IMR-90 (cell line): ENCODE data around the gene CACNA1I. TPM values are rescaled to one million over a fixed set of nuclear protein-coding genes. Genes with fewer than 3 reads are reported as not detected.

Experiments
- ATAC-seq: fragments of 200-7000 bp; cut with Tn5 transposase; 2 replicates; pipeline ENCODE4 v1.9.1; 2020; ENCODE audit warnings: low read depth, mild to moderate bottlenecking, moderate library complexity
- BruUV-seq: library from RNA; stranded (reverse); fragments of 400-500 nt; replicated peaks from 2 replicates; lab custom pipeline; 2021; lab: Mats Ljungman, UMichigan
- CTCF ChIA-PET: fragments of 300-600 bp; formaldehyde crosslinking; extraction: SDS; loops from one replicate; lab custom pipeline; 2021; ENCODE audit warnings: antibody characterized with exemption; lab: Yijun Ruan, JAX
- POLR2A ChIA-PET: fragments of 300-600 bp; sonication (Branson Sonifier 250); formaldehyde crosslinking; loops from one replicate; lab custom pipeline; 2022; ENCODE audit warnings: antibody characterized with exemption; ENCODE audit not compliant: unreplicated experiment; lab: Charles Lee
- DNase-seq: peaks from one replicate; pipeline ENCODE4 v3.0.0; 2013
- H2AFZ ChIP-seq: replicated peaks from 2 replicates; pipeline ENCODE3; 2013; ENCODE audit warnings: low read length, mild to moderate bottlenecking; ENCODE audit not compliant: poor library complexity
- H2AK5ac ChIP-seq: 2 replicates; pipeline ENCODE4 v1.6.1; 2013; ENCODE audit warnings: low read depth, low read length, inconsistent platforms
- H2AK9ac ChIP-seq: replicated peaks from 2 replicates; pipeline ENCODE3; 2013; ENCODE audit warnings: mild to moderate bottlenecking, low read depth, low read length, moderate library complexity; ENCODE audit not compliant: poor library complexity
- H2BK120ac ChIP-seq: 2 replicates; pipeline ENCODE4 v1.6.1; 2013; ENCODE audit warnings: low read depth, low read length, inconsistent platforms
- H2BK15ac ChIP-seq: 3 replicates; pipeline ENCODE4 v1.6.1; 2013; ENCODE audit warnings: low read depth, low read length, inconsistent platforms
- H2BK20ac ChIP-seq: 2 replicates; pipeline ENCODE4 v1.6.1; 2013; ENCODE audit warnings: low read depth, mild to moderate bottlenecking, inconsistent platforms, low read length, moderate library complexity
- H2BK5ac ChIP-seq: 2 replicates; pipeline ENCODE4 v1.6.1; 2013; ENCODE audit warnings: mild to moderate bottlenecking, low read depth, low read length, inconsistent platforms; ENCODE audit not compliant: poor library complexity, severe bottlenecking
- H3K14ac ChIP-seq: replicated peaks from 2 replicates; pipeline ENCODE4 v1.6.1; 2013; ENCODE audit warnings: low read depth, low read length, inconsistent platforms
- H3K18ac ChIP-seq: 2 replicates; pipeline ENCODE4 v1.6.1; 2013; ENCODE audit warnings: low read depth, low read length, control low read depth
- H3K23ac ChIP-seq: 2 replicates; pipeline ENCODE4 v1.6.1; 2013; ENCODE audit warnings: low read depth, low read length, inconsistent platforms
- H3K27ac ChIP-seq: 2 replicates; pipeline ENCODE4 v1.5.1; 2013; ENCODE audit warnings: mild to moderate bottlenecking, control low read depth, low read length; ENCODE audit not compliant: insufficient read depth
- H3K27me3 ChIP-seq: 2 replicates; pipeline ENCODE4 v1.6.1; 2013; ENCODE audit warnings: low read length; ENCODE audit not compliant: control insufficient read depth, insufficient read depth
- H3K36me3 ChIP-seq: 2 replicates; pipeline ENCODE4 v1.6.1; 2013; ENCODE audit warnings: low read length, mixed read lengths; ENCODE audit not compliant: control insufficient read depth, insufficient read depth
- H3K4ac ChIP-seq: 2 replicates; pipeline ENCODE4 v1.6.1; 2013; ENCODE audit warnings: low read depth, low read length, inconsistent platforms
- H3K4me1 ChIP-seq: 2 replicates; pipeline ENCODE4 v1.6.1; 2013; ENCODE audit warnings: low read length, mixed read lengths; ENCODE audit not compliant: control insufficient read depth, insufficient read depth
- H3K4me2 ChIP-seq: 2 replicates; pipeline ENCODE4 v1.6.1; 2013; ENCODE audit warnings: low read depth, mild to moderate bottlenecking, control low read depth, low read length, moderate library complexity
- H3K4me3 ChIP-seq: 2 replicates; pipeline ENCODE4 v1.5.1; 2013; ENCODE audit warnings: low read depth, mild to moderate bottlenecking, control low read depth, low read length, moderate library complexity; ENCODE audit not compliant: insufficient read depth
- H3K56ac ChIP-seq: 2 replicates; pipeline ENCODE4 v1.6.1; 2013; ENCODE audit warnings: low read length, inconsistent platforms; ENCODE audit not compliant: insufficient read depth; ENCODE audit errors: extremely low read depth
- H3K79me1 ChIP-seq, 2 experiments: 2 replicates each; pipeline ENCODE4 v1.6.1; 2013; ENCODE audit warnings: low read length in 2 of 2, inconsistent platforms in 1 of 2, low read depth in 1 of 2
- H3K9ac ChIP-seq: 2 replicates; pipeline ENCODE4 v1.6.1; 2013; ENCODE audit warnings: low read depth, low read length, control low read depth
- H3K9me1 ChIP-seq: 2 replicates; pipeline ENCODE4 v1.6.1; 2013; ENCODE audit warnings: low read length, inconsistent platforms; ENCODE audit not compliant: insufficient read depth
- H3K9me3 ChIP-seq: 2 replicates; pipeline ENCODE4 v1.6.1; 2013; ENCODE audit warnings: low read length; ENCODE audit not compliant: control insufficient read depth, insufficient read depth
- H4K20me1 ChIP-seq: 2 replicates; pipeline ENCODE4 v1.6.1; 2013; ENCODE audit warnings: low read length, inconsistent platforms; ENCODE audit not compliant: insufficient read depth
- H4K5ac ChIP-seq: 2 replicates; pipeline ENCODE4 v1.6.1; 2013; ENCODE audit warnings: mild to moderate bottlenecking, low read depth, low read length, control low read depth
- H4K8ac ChIP-seq, 2 experiments: 2 replicates each; pipeline ENCODE4 v1.6.1; 2013; ENCODE audit warnings: low read depth in 2 of 2, low read length in 2 of 2, control low read depth in 1 of 2, inconsistent platforms in 1 of 2
- H4K91ac ChIP-seq: 2 replicates; pipeline ENCODE4 v1.6.1; 2013; ENCODE audit warnings: low read depth, low read length, inconsistent platforms; ENCODE audit not compliant: insufficient read depth
- BHLHE40 ChIP-seq: fragments of 150-350 bp; IDR thresholded peaks from 2 replicates; pipeline ENCODE4 v1.6.1; 2016; ENCODE audit warnings: mild to moderate bottlenecking, low read depth, low read length
- CEBPB ChIP-seq: IDR thresholded peaks from 2 replicates; pipeline ENCODE4 v1.6.1; 2012; ENCODE audit warnings: low read depth, low read length, improper control_type of control experiment
- MAFK ChIP-seq: IDR thresholded peaks from 2 replicates; pipeline ENCODE4 v1.6.1; 2012; ENCODE audit warnings: low read depth, low read length, improper control_type of control experiment
- MAZ ChIP-seq: IDR thresholded peaks from 2 replicates; pipeline ENCODE4 v1.6.1; 2012; ENCODE audit warnings: low read depth, mild to moderate bottlenecking, low read length, improper control_type of control experiment, moderate library complexity, borderline replicate concordance
- MXI1 ChIP-seq: IDR thresholded peaks from 2 replicates; pipeline ENCODE4 v1.6.1; 2012; ENCODE audit warnings: low read depth, mild to moderate bottlenecking, low read length, moderate library complexity, borderline replicate concordance
- NFE2L2 ChIP-seq: fragments of 150-350 bp; IDR thresholded peaks from 2 replicates; pipeline ENCODE4 v1.6.1; 2016; ENCODE audit warnings: low read depth, mild to moderate bottlenecking, low read length
- POLR2A ChIP-seq: IDR thresholded peaks from 2 replicates; pipeline ENCODE4 v1.6.1; 2012; ENCODE audit warnings: mild to moderate bottlenecking, low read depth, low read length
- RCOR1 ChIP-seq: IDR thresholded peaks from 2 replicates; pipeline ENCODE4 v1.6.1; 2012; ENCODE audit warnings: mild to moderate bottlenecking, low read length, improper control_type of control experiment; ENCODE audit not compliant: insufficient replicate concordance
- SMC3 ChIP-seq: fragments of 150-350 bp; IDR thresholded peaks from 2 replicates; pipeline ENCODE4 v1.6.1; 2016; ENCODE audit warnings: low read depth, mild to moderate bottlenecking, antibody characterized with exemption, low read length, moderate library complexity
- WGBS, 2 experiments: methylation state at CpG; one replicate each; pipeline versions ENCODE4 v1.1.5 to v1.1.7; 2013; ENCODE audit warnings: missing lambda C conversion rate in 2 of 2; ENCODE audit not compliant: insufficient read length in 1 of 2; ENCODE audit errors: extremely low coverage in 2 of 2; 5-methylcytosine and 5-hydroxymethylcytosine counted together
- dilution Hi-C: fragments of 300-500 bp; cut with HindIII; formaldehyde crosslinking; loops from one replicate; pipeline ENCODE4 v1.14.3; 2018; ENCODE audit warnings: low sequenced_read_pairs; ENCODE audit not compliant: unreplicated experiment
- in situ Hi-C: fragments of 300-500 bp; cut with MboI; formaldehyde crosslinking; loops from 3 replicates; pipeline ENCODE4 v1.14.3; 2019; ENCODE audit warnings: low sequenced_read_pairs, inconsistent platforms, mixed read lengths
- intact Hi-C: fragments of 100-400 bp; cut with micrococcal nuclease; formaldehyde crosslinking; loops from 2 replicates; pipeline ENCODE4 v1.10.0; 2022
- polyA plus RNA-seq, 3 experiments: library from polyadenylated mRNA; depleted of rRNA; stranded (reverse); fragments of >200 nt; gene quantifications; 2 replicates each; pipeline ENCODE4 v1.2.3, GENCODE V29; 2012; ENCODE audit warnings: low replicate concordance in 1 of 3
- total RNA-seq: library from RNA; depleted of rRNA; stranded (reverse); fragments of >200 nt; gene quantifications from 2 replicates; pipeline ENCODE4 v1.2.3, GENCODE V29; 2012
- TF ChIP-seq, protein P1 (sequence below): fragments of 150-350 bp; IDR thresholded peaks from 2 replicates; pipeline ENCODE4 v1.6.1; 2016; ENCODE audit warnings: low read depth, mild to moderate bottlenecking, low read length, moderate library complexity, borderline replicate concordance
- TF ChIP-seq, protein P2 (sequence below): conservative IDR thresholded peaks from 2 replicates; pipeline ENCODE4 v1.5.1; 2012; ENCODE audit warnings: mild to moderate bottlenecking, low read depth, low read length, improper control_type of control experiment
- TF ChIP-seq, protein P3 (sequence below): fragments of 150-350 bp; IDR thresholded peaks from 2 replicates; pipeline ENCODE4 v1.6.1; 2017; ENCODE audit warnings: mild to moderate bottlenecking, antibody characterized with exemption, low read length, low read depth

The CACNA1I gene
- total and polyA plus RNA-seq, 2 of the 4 experiments (the other 2 are of a cell fraction), result under 0.01 to 0.02 TPM

DNA sequence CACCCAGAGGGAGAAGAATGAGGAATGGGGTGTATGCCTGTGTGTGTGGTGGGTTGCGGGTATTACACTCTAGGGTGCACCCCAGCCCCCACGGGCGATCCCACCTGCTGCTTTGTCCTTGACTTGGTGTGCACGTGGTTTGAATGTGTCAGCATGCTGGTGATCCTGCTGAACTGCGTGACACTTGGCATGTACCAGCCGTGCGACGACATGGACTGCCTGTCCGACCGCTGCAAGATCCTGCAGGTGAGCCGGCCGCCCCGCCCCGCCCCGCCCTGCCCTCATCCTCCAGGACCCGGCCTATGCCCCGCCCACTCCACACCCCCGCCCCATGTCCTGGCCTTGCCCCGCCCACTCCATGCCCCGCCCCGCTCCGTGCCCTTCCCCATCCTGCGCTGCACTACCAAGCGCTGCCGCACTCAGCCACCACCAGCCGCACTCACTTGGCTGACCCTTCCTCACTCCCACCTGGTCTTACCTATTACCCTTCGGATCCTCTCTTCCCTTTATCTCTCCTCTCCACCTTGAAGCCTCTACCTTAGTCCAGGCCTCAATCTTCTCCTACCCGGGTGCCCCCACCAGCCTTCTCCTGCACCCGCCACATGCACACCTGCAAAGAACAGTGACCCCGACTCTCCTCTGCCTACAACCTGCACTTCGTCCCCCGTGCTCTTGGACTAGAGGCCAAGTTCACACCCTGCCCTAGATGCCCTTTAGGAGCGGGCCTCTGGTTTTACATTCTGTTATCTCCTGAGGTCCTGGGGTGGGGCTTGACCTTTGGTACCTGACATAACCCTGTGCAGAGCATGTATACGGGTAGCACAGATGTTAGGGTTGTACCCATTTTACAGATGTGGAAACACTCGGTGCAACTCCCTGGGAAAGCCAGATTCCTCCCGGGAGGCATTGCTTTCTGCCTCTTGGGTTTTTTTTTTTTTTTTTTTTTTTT, 27.7 kb downstream of the CACNA1I start:
- no peak overlapping the region for H3K4ac ChIP-seq
- no peak overlapping the region for H3K4me3 ChIP-seq
- H3K79me1 ChIP-seq, result no peaks in the 10 kb centered on the region
- no peak overlapping the region for H2BK20ac ChIP-seq
- H4K5ac ChIP-seq, result no peak overlapping the region
- H3K36me3 ChIP-seq, result no peaks in the 10 kb centered on the region
- H3K27me3 ChIP-seq, result peaks cover 41% of the 10 kb centered on the region
- intact Hi-C loops (no loop called here), dilution Hi-C loops (no loop called here), in situ Hi-C loops (no loop called here)
- 13% methylated on average over 8 of the region's 36 CpGs; no CpG with 5 or more reads in 1 of the 2 experiments for WGBS, 2 experiments
- ChIA-PET CTCF (no interaction called here), POLR2A (no interaction called here)
- no peak overlapping the region for H3K4me2 ChIP-seq
- no peak overlapping the region for H3K23ac ChIP-seq
- H3K9me1 ChIP-seq, result no peaks in the 10 kb centered on the region; the same call in 1 of the 2 replicates
- no TSS peak for BruUV-seq
- no peak overlapping the region for H3K56ac ChIP-seq
- H4K91ac ChIP-seq, result no peak overlapping the region
- H3K14ac ChIP-seq, result no peak overlapping the region
- H2BK15ac ChIP-seq, result no peak overlapping the region
- no peak overlapping the region for H2AFZ ChIP-seq
- H3K18ac ChIP-seq, result no peak overlapping the region
- no peaks in the 10 kb centered on the region; the same call in 1 of the 2 replicates for H3K4me1 ChIP-seq
- H2AK9ac ChIP-seq, result peak overlapping the region; percentile 43
- ATAC-seq (peak; percentile 65), DNase-seq (no peak)
- H3K9ac ChIP-seq, result no peak overlapping the region
- H3K9me3 ChIP-seq, result peaks cover 7% of the 10 kb centered on the region; the same call in 1 of the 2 replicates
- H2BK120ac ChIP-seq, result no peak overlapping the region
- no peak overlapping the region for H2AK5ac ChIP-seq
- H2BK5ac ChIP-seq, result no peak overlapping the region
- no peak overlapping the region for H4K8ac ChIP-seq
- H4K20me1 ChIP-seq, result no peaks in the 10 kb centered on the region
- H3K27ac ChIP-seq, result no peak overlapping the region
- TF ChIP-seq, protein P1, sequence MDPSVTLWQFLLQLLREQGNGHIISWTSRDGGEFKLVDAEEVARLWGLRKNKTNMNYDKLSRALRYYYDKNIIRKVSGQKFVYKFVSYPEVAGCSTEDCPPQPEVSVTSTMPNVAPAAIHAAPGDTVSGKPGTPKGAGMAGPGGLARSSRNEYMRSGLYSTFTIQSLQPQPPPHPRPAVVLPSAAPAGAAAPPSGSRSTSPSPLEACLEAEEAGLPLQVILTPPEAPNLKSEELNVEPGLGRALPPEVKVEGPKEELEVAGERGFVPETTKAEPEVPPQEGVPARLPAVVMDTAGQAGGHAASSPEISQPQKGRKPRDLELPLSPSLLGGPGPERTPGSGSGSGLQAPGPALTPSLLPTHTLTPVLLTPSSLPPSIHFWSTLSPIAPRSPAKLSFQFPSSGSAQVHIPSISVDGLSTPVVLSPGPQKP, result no peak
- TF ChIP-seq, protein P2, sequence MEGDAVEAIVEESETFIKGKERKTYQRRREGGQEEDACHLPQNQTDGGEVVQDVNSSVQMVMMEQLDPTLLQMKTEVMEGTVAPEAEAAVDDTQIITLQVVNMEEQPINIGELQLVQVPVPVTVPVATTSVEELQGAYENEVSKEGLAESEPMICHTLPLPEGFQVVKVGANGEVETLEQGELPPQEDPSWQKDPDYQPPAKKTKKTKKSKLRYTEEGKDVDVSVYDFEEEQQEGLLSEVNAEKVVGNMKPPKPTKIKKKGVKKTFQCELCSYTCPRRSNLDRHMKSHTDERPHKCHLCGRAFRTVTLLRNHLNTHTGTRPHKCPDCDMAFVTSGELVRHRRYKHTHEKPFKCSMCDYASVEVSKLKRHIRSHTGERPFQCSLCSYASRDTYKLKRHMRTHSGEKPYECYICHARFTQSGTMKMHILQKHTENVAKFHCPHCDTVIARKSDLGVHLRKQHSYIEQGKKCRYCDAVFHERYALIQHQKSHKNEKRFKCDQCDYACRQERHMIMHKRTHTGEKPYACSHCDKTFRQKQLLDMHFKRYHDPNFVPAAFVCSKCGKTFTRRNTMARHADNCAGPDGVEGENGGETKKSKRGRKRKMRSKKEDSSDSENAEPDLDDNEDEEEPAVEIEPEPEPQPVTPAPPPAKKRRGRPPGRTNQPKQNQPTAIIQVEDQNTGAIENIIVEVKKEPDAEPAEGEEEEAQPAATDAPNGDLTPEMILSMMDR, result no peak
- TF ChIP-seq RCOR1, result no peak
- TF ChIP-seq MAZ, result no peak
- TF ChIP-seq MAFK, result no peak
- no peak for TF ChIP-seq SMC3
- no peak for TF ChIP-seq POLR2A
- TF ChIP-seq BHLHE40, result no peak
- TF ChIP-seq CEBPB, result no peak
- no peak for TF ChIP-seq NFE2L2
- TF ChIP-seq, protein P3, sequence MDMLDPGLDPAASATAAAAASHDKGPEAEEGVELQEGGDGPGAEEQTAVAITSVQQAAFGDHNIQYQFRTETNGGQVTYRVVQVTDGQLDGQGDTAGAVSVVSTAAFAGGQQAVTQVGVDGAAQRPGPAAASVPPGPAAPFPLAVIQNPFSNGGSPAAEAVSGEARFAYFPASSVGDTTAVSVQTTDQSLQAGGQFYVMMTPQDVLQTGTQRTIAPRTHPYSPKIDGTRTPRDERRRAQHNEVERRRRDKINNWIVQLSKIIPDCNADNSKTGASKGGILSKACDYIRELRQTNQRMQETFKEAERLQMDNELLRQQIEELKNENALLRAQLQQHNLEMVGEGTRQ, result no peak
- TF ChIP-seq MXI1, result no peak
